ENCODE data around the gene TRIM38.
"Not testable (repeated sequence)": the region's sequence is repeated elsewhere in the genome, so short reads cannot be mapped to it uniquely, and the experiment has no call there.

The TRIM38 gene

GRCh38 chr6:26006086-26006939 lies 43.7 kb downstream of the TRIM38 start:
- Histone ChIP-seq H3K4me2 (ENCODE audit: low read length) (no peak overlapping the region), H3K79me1 (ENCODE audit: low read length) (no peaks in the 10 kb centered on the region), H3K27ac (ENCODE audit: low read depth, low read length) (no peak overlapping the region), H3K4me1 (ENCODE audit: control insufficient read depth, low read depth, low read length) (no peaks in the 10 kb centered on the region), H2AK5ac (ENCODE audit: low read length) (no peak overlapping the region), H3K79me2 (ENCODE audit: control insufficient read depth, insufficient read depth, low read length) (no peaks in the 10 kb centered on the region), H3K9ac (ENCODE audit: low read length) (no peak overlapping the region), H3K56ac (ENCODE audit: low read length) (no peak overlapping the region), H2BK120ac (ENCODE audit: low read depth, low read length) (no peak overlapping the region), H3K27me3 (ENCODE audit: insufficient read depth, low read length, poor library complexity) (no peaks in the 10 kb centered on the region), H2BK5ac (ENCODE audit: low read length) (no peak overlapping the region), H3K23ac (ENCODE audit: low read length) (no peak overlapping the region), H3K18ac (ENCODE audit: low read length) (no peak overlapping the region), H3K4ac (ENCODE audit: low read depth, low read length) (no peak overlapping the region), H3K4me3 (ENCODE audit: low read length) (no peak overlapping the region), H3K36me3 (ENCODE audit: control insufficient read depth, insufficient read depth, low read length) (no peaks in the 10 kb centered on the region), H4K8ac (ENCODE audit: low read depth, low read length) (no peak overlapping the region), H2BK15ac (replicated peaks; ENCODE audit: low read depth) (no peak overlapping the region), H4K5ac (ENCODE audit: low read length) (no peak overlapping the region)
- DNase-seq: no peak

DNA sequence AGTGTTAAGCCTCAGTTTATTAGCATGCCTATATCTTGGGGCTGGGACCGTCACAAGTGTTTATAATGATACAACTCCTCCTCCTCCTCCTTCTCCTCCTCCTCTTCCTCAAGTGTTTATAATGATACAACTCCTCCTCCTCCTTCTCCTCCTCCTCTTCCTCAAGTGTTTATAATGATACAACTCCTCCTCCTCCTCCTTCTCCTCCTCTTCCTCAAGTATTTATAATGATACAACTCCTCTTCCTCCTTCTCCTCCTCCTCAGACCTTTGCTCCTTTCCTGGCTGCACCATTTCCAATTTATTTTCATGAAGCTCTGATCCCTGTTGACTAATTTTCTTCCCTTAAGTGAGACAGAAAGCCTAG lies 44.3 kb downstream of the TRIM38 start:
- not testable (repeated sequence) for DNase-seq

GRCh38 chr6:26008470-26008869 lies 45.9 kb downstream of the TRIM38 start:
- H3K27ac ChIP-seq (ENCODE audit: low read depth, low read length): no peak overlapping the region
- H3K36me3 ChIP-seq (ENCODE audit: control insufficient read depth, insufficient read depth, low read length): no peaks in the 10 kb centered on the region
- H2BK120ac ChIP-seq (ENCODE audit: low read depth, low read length): no peak overlapping the region
- H3K9ac ChIP-seq (ENCODE audit: low read length): no peak overlapping the region
- H3K79me1 ChIP-seq (ENCODE audit: low read length): no peaks in the 10 kb centered on the region
- no peak overlapping the region for H3K23ac ChIP-seq (ENCODE audit: low read length)
- H3K4me1 ChIP-seq (ENCODE audit: control insufficient read depth, low read depth, low read length): no peaks in the 10 kb centered on the region
- no peak overlapping the region for H3K18ac ChIP-seq (ENCODE audit: low read length)
- no peak overlapping the region for H3K4ac ChIP-seq (ENCODE audit: low read depth, low read length)
- no peaks in the 10 kb centered on the region for H3K27me3 ChIP-seq (ENCODE audit: insufficient read depth, low read length, poor library complexity)
- no peaks in the 10 kb centered on the region for H3K79me2 ChIP-seq (ENCODE audit: control insufficient read depth, insufficient read depth, low read length)
- no peak for DNase-seq
- no peak overlapping the region for H3K56ac ChIP-seq (ENCODE audit: low read length)
- no peak overlapping the region for H4K8ac ChIP-seq (ENCODE audit: low read depth, low read length)
- H3K4me2 ChIP-seq (ENCODE audit: low read length): no peak overlapping the region
- no peak overlapping the region for H2BK5ac ChIP-seq (ENCODE audit: low read length)
- H2BK15ac ChIP-seq (replicated peaks; ENCODE audit: low read depth): no peak overlapping the region
- no CpG with 5 or more reads among the region's 3 CpGs for WGBS (ENCODE audit: extremely low coverage, insufficient coverage, low lambda C conversion rate)
- no peak overlapping the region for H4K5ac ChIP-seq (ENCODE audit: low read length)
- no peak overlapping the region for H3K4me3 ChIP-seq (ENCODE audit: low read length)
- no peak overlapping the region for H2AK5ac ChIP-seq (ENCODE audit: low read length)

More for the DNA sequence above, 44.3 kb downstream of the TRIM38 start:
- not testable (repeated sequence) for H2BK15ac ChIP-seq (replicated peaks; ENCODE audit: low read depth); H3K18ac ChIP-seq (ENCODE audit: low read length); H3K27ac ChIP-seq (ENCODE audit: low read depth, low read length); H2AK5ac ChIP-seq (ENCODE audit: low read length); H3K36me3 ChIP-seq (ENCODE audit: control insufficient read depth, insufficient read depth, low read length); H2BK120ac ChIP-seq (ENCODE audit: low read depth, low read length); H3K27me3 ChIP-seq (ENCODE audit: insufficient read depth, low read length, poor library complexity); H3K4ac ChIP-seq (ENCODE audit: low read depth, low read length); H3K23ac ChIP-seq (ENCODE audit: low read length); H3K4me3 ChIP-seq (ENCODE audit: low read length); H4K8ac ChIP-seq (ENCODE audit: low read depth, low read length); H3K79me2 ChIP-seq (ENCODE audit: control insufficient read depth, insufficient read depth, low read length); H4K5ac ChIP-seq (ENCODE audit: low read length); H2BK5ac ChIP-seq (ENCODE audit: low read length); H3K56ac ChIP-seq (ENCODE audit: low read length); H3K4me1 ChIP-seq (ENCODE audit: control insufficient read depth, low read depth, low read length); H3K9ac ChIP-seq (ENCODE audit: low read length); H3K79me1 ChIP-seq (ENCODE audit: low read length); H3K4me2 ChIP-seq (ENCODE audit: low read length)
- no CpG with 5 or more reads among the region's 1 CpG for WGBS (ENCODE audit: extremely low coverage, insufficient coverage, low lambda C conversion rate)

- no peak overlapping the region for H3K27ac ChIP-seq (ENCODE audit: low read depth, low read length)
- H4K8ac ChIP-seq (ENCODE audit: low read depth, low read length): no peak overlapping the region
- H2BK5ac ChIP-seq (ENCODE audit: low read length): no peak overlapping the region
- no peak overlapping the region for H2BK120ac ChIP-seq (ENCODE audit: low read depth, low read length)
- H3K79me1 ChIP-seq (ENCODE audit: low read length): no peaks in the 10 kb centered on the region
- no peak overlapping the region for H3K4me3 ChIP-seq (ENCODE audit: low read length)
- no peak overlapping the region for H2AK5ac ChIP-seq (ENCODE audit: low read length)
- DNase-seq: no peak
- H3K27me3 ChIP-seq (ENCODE audit: insufficient read depth, low read length, poor library complexity): no peaks in the 10 kb centered on the region
- H3K79me2 ChIP-seq (ENCODE audit: control insufficient read depth, insufficient read depth, low read length): no peaks in the 10 kb centered on the region
- H3K36me3 ChIP-seq (ENCODE audit: control insufficient read depth, insufficient read depth, low read length): no peaks in the 10 kb centered on the region
- WGBS (ENCODE audit: extremely low coverage, insufficient coverage, low lambda C conversion rate): no CpG with 5 or more reads among the region's 4 CpGs
- H3K23ac ChIP-seq (ENCODE audit: low read length): no peak overlapping the region
- H4K5ac ChIP-seq (ENCODE audit: low read length): no peak overlapping the region
- no peak overlapping the region for H3K18ac ChIP-seq (ENCODE audit: low read length)
- H3K9ac ChIP-seq (ENCODE audit: low read length): no peak overlapping the region
- no peaks in the 10 kb centered on the region for H3K4me1 ChIP-seq (ENCODE audit: control insufficient read depth, low read depth, low read length)
- H3K4me2 ChIP-seq (ENCODE audit: low read length): no peak overlapping the region
- no peak overlapping the region for H2BK15ac ChIP-seq (replicated peaks; ENCODE audit: low read depth)
- H3K56ac ChIP-seq (ENCODE audit: low read length): no peak overlapping the region
- H3K4ac ChIP-seq (ENCODE audit: low read depth, low read length): no peak overlapping the region
These were observed 47.2 kb downstream of the TRIM38 start for GRCh38 chr6:26009817-26010216.

DNA sequence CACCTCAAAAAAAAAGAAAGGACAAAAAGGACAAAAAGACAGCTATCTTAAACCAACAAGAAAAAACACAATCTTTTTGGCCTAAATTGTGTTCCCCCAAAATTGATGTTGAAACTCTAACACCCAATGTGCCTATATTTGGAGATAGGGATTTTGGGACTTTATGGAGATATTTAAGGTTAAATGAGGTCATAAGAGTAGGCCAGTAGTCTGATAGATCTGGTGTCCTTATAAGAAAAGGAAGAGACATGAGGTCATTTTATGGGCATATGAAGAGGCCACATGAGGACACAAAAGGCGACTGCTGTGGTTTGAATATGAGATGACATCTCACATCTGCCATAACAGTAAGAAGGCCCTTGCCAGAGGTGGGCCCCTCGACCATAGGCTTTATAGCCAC lies 49.5 kb downstream of the TRIM38 start:
- Histone ChIP-seq H3K56ac (ENCODE audit: low read length) (no peak overlapping the region), H3K27me3 (ENCODE audit: insufficient read depth, low read length, poor library complexity) (no peaks in the 10 kb centered on the region), H3K36me3 (ENCODE audit: control insufficient read depth, insufficient read depth, low read length) (no peaks in the 10 kb centered on the region), H3K27ac (ENCODE audit: low read depth, low read length) (no peak overlapping the region), H3K9ac (ENCODE audit: low read length) (no peak overlapping the region), H4K5ac (ENCODE audit: low read length) (no peak overlapping the region), H3K79me2 (ENCODE audit: control insufficient read depth, insufficient read depth, low read length) (no peaks in the 10 kb centered on the region), H3K18ac (ENCODE audit: low read length) (no peak overlapping the region), H3K4ac (ENCODE audit: low read depth, low read length) (no peak overlapping the region), H2BK15ac (replicated peaks; ENCODE audit: low read depth) (no peak overlapping the region), H3K79me1 (ENCODE audit: low read length) (no peaks in the 10 kb centered on the region), H4K8ac (ENCODE audit: low read depth, low read length) (no peak overlapping the region), H3K4me1 (ENCODE audit: control insufficient read depth, low read depth, low read length) (no peaks in the 10 kb centered on the region), H2BK5ac (ENCODE audit: low read length) (no peak overlapping the region), H3K4me3 (ENCODE audit: low read length) (no peak overlapping the region), H3K23ac (ENCODE audit: low read length) (no peak overlapping the region), H2BK120ac (ENCODE audit: low read depth, low read length) (no peak overlapping the region), H3K4me2 (ENCODE audit: low read length) (no peak overlapping the region), H2AK5ac (ENCODE audit: low read length) (no peak overlapping the region)
- DNase-seq: no peak
- no CpG with 5 or more reads among the region's 2 CpGs for WGBS (ENCODE audit: extremely low coverage, insufficient coverage, low lambda C conversion rate)

DNA sequence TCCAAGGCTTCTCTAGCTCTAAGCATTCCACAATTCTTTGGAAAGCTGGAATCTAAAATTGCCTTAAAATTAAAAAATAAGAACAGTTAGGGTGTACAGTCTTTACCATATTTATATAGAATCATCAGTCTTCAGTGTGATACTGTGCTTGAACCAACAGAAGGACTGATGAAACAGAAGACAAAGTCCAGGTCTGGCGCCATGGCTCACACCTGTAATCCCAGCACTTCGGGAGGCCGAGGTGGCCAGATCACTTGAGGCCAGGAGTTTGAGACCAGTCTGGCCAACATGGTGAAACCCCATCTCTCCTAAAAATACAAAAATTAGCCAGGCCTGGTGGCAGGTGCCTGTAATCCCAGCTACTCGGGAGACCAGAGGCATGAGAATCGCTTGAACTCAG lies 51.8 kb downstream of the TRIM38 start:
- not testable (repeated sequence) for H3K36me3 ChIP-seq (ENCODE audit: control insufficient read depth, insufficient read depth, low read length); H3K79me1 ChIP-seq (ENCODE audit: low read length); H3K23ac ChIP-seq (ENCODE audit: low read length); H3K27me3 ChIP-seq (ENCODE audit: insufficient read depth, low read length, poor library complexity); H4K5ac ChIP-seq (ENCODE audit: low read length); H3K18ac ChIP-seq (ENCODE audit: low read length); H3K27ac ChIP-seq (ENCODE audit: low read depth, low read length); H3K56ac ChIP-seq (ENCODE audit: low read length); H2BK15ac ChIP-seq (replicated peaks; ENCODE audit: low read depth); H2BK120ac ChIP-seq (ENCODE audit: low read depth, low read length); H3K4me3 ChIP-seq (ENCODE audit: low read length); H3K4me2 ChIP-seq (ENCODE audit: low read length); H2BK5ac ChIP-seq (ENCODE audit: low read length); H4K8ac ChIP-seq (ENCODE audit: low read depth, low read length); DNase-seq; H2AK5ac ChIP-seq (ENCODE audit: low read length); H3K4me1 ChIP-seq (ENCODE audit: control insufficient read depth, low read depth, low read length); H3K79me2 ChIP-seq (ENCODE audit: control insufficient read depth, insufficient read depth, low read length); H3K4ac ChIP-seq (ENCODE audit: low read depth, low read length); H3K9ac ChIP-seq (ENCODE audit: low read length)
- WGBS (ENCODE audit: extremely low coverage, insufficient coverage, low lambda C conversion rate): no CpG with 5 or more reads among the region's 5 CpGs
